Myocyte (in vitro differentiated cells): ENCODE measurements around the gene OR11H1. TPM values are rescaled to one million over a fixed set of nuclear protein-coding genes. Genes with fewer than 3 reads are reported as not detected.
"Not testable (repeated sequence)": the region's sequence is repeated elsewhere in the genome, so short reads cannot be mapped to it uniquely, and the experiment has no call there.

ENCODE experiments used
- DNase-seq: peaks from one replicate; pipeline ENCODE4 v3.0.0-alpha.2; 2012; ENCODE audit warnings: low read depth
- polyA plus RNA-seq: library from polyadenylated mRNA; unstranded; fragments of >200 nt; gene quantifications from one replicate; pipeline ENCODE4 v1.2.1, GENCODE V29; 2012; ENCODE audit warnings: missing spikeins
- total RNA-seq: library from RNA; depleted of rRNA; stranded (reverse); fragments of >200 nt; gene quantifications from 2 replicates; pipeline ENCODE4 v1.2.3, GENCODE V29; 2014

The OR11H1 gene, protein sequence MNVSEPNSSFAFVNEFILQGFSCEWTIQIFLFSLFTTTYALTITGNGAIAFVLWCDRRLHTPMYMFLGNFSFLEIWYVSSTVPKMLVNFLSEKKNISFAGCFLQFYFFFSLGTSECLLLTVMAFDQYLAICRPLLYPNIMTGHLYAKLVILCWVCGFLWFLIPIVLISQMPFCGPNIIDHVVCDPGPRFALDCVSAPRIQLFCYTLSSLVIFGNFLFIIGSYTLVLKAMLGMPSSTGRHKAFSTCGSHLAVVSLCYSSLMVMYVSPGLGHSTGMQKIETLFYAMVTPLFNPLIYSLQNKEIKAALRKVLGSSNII
- total RNA-seq: not detected in 2 replicates
- polyA plus RNA-seq: not detected

DNA sequence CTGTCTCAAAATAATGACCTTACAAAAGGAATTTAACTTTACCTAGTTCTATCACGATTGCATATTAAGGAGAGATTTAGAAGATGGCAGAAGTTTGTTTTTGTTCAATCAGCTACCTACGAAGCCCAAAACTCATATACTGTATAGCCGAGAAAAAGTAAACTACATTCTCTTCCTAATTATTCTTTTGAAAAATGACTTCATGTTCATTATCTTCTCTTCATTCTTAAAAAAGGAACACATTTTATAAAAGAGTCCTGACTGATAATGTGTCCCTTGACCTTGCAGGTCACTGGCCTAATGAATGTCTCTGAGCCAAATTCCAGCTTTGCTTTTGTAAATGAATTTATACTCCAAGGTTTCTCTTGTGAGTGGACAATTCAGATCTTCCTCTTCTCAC, at the start of gene OR11H1:
TSS of gene OR11H1 (plus strand) at position 301 of the 400 bp plus-strand sequence. CDS start at position 301, 0 bp downstream.
- DNase-seq: not testable (repeated sequence)

DNA sequence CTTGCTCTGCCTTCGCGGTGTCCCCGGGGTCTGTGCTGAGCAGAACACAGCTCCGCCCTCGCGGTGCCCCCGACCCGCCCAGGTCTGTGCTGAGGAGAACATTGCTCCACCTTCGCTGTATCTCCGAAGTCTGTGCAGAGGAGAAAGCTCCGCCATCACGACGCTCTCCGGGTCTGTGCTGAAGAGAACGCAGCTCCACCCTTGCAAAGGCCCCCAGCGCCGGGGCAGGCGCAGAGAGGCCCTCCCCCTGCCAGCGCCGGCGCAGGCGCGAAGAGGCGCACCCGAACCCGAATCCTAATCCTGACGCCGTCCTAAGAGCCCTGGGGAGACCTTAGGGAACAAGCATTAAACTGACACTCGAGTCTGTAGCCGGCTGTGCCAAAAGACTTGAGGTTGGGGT, 18.0 kb upstream of the OR11H1 start:
- not testable (repeated sequence) for DNase-seq

DNA sequence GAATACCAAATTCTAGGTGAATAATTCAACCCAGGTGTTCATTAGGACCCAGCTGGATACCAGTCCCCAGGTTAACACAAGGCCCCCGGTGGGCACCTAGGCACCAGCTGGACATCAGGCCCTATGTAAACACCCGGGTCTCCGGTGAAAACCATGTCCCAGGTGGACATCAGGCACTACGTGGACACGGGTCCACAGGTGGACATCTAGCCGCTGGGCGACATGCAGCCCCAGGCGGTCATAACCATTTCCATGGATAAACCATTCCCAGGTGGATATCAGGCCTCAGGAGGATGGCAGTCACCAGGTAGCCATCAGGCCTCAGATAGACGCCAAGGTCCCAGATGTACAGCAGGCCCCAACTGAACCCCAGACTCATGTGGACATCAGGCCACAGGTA, 12.1 kb upstream of the OR11H1 start:
- not testable (repeated sequence) for DNase-seq

DNA sequence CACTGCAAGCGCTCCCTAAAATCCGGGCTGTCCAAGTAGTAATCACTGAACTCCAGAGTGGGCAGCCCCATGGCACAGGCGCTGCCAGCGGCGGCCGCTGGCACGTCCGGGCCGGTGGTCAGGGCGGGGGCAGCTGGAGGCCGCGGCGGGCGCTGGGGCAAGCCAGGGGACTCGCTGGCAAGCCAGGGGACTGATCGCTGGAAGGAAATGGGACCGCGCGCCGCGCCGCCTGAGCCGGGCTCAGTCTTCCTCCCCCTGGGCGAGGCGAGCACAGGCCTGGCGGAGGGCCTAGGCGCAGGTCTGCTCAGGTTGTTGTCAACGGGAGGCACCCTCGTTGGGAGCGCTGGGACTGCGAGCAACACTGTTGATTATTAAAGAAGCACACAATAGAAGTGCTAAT, 25.8 kb downstream of the OR11H1 start:
- DNase-seq: not testable (repeated sequence)

DNA sequence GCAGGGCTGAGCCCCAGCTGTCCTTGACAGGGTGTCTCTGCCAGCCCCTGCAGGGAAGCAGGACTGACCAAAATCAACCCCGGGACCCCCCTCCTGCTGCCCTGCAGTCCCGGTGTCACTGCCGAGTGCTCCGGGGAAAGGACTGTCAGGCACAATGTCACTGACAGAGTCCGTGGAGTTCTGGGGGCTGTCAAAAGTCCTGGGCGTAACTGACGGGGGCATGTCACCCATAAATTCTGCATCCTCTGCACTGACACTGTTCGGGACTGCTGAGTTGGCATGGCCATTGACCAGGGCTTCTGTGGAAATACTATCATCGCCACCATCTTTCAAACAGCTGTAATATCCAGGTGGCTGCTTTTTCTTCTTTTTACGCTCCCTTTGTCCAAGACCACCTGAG, 35.5 kb downstream of the OR11H1 start:
- DNase-seq: not testable (repeated sequence)

DNA sequence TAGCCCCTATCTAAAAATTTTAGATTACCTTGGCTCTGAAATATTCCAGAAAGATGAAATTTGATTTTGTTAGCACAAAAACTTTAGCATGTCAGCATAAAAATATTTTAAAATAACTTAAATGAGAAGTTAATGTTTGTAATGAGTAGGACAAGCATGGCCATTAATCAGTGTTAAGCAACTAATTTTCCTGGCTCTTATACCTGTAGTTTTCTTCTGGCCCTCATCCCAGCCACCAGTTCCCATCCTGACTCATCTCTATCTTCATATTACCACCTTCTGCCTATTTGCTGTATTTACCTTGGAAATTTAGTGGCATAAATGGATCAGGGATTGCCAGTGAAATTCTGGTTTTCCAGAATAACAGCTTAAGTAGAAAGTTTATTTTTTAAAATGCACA, 37.1 kb downstream of the OR11H1 start:
- not testable (repeated sequence) for DNase-seq

Other genes with a start within 250 kb of the OR11H1 start
- gene POTEH, start 161.8 kb downstream of the OR11H1 start, total RNA-seq: not detected in 2 replicates